ENCODE results near the gene TARBP1. TPM values are rescaled to one million over a fixed set of nuclear protein-coding genes. Genes with fewer than 3 reads are reported as not detected.
"Not testable (repeated sequence)": the region's sequence is repeated elsewhere in the genome, so short reads cannot be mapped to it uniquely, and the experiment has no call there.

Gene TARBP1
- total and polyA plus RNA-seq, 3 donors from 2014 or later = 29.5 to 39.8 (median 31.3) TPM

DNA sequence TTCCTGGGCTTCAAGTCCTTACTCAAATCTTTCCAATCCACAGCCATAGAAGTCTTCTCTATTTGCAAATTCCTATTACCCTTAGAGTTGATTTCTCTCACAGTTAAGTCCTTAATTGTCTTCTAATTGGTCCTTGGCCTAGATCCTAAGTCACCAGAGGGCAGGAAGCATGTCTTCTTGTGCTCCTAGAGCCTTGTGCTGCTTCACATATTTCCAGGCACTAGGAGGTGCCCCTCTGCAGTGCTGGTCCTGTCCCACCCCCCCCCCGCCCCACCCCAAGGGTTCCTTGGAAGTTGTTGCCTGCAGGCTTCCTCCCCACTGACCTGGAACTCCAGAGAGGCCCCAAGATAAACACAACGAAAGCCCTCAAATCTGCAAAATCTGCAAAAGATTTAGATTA is 28.1 kb upstream of the TARBP1 start:
- DNase-seq = no peak
- Histone ChIP-seq H3K27me3 (no peaks in the 10 kb centered on the region), H3K4me1 (no peaks in the 10 kb centered on the region), H3K36me3 (ENCODE audit: low read depth, missing control alignments) (no peaks in the 10 kb centered on the region), H3K9me3 (no peaks in the 10 kb centered on the region), H3K4me3 (no peak overlapping the region), H3K27ac (no peak overlapping the region)
- TF ChIP-seq POLR2A (IDR thresholded peaks at IDR 0.05) = no peak
- TF ChIP-seq, protein P1, sequence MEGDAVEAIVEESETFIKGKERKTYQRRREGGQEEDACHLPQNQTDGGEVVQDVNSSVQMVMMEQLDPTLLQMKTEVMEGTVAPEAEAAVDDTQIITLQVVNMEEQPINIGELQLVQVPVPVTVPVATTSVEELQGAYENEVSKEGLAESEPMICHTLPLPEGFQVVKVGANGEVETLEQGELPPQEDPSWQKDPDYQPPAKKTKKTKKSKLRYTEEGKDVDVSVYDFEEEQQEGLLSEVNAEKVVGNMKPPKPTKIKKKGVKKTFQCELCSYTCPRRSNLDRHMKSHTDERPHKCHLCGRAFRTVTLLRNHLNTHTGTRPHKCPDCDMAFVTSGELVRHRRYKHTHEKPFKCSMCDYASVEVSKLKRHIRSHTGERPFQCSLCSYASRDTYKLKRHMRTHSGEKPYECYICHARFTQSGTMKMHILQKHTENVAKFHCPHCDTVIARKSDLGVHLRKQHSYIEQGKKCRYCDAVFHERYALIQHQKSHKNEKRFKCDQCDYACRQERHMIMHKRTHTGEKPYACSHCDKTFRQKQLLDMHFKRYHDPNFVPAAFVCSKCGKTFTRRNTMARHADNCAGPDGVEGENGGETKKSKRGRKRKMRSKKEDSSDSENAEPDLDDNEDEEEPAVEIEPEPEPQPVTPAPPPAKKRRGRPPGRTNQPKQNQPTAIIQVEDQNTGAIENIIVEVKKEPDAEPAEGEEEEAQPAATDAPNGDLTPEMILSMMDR (IDR thresholded peaks at IDR 0.05) = no peak
- WGBS, 2 donors = 74 to 81% methylated on average over 2 of the region's 2 CpGs
- intact Hi-C loops (cut with DNase I; ENCODE audit: low total_unique reads) = no loop called here

DNA sequence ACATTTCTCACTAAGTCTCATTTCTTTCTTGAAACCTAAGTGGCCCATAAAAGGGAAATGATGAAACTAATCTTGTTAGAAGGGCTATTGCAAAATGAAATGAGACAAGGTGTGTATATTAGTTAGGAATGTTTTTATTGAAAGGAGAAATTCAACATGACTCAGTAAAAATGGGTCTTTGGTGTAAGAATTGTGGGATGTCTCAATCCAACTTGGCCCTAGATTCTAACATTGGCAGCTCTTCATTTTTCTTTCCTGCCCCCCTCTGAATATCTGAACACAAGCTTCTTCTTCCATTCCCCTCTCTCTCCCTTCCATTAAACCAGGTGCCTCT is 26.8 kb upstream of the TARBP1 start:
- Histone ChIP-seq H3K4me1 (no peaks in the 10 kb centered on the region), H3K4me3 (no peak overlapping the region), H3K9me3 (no peaks in the 10 kb centered on the region), H3K36me3 (ENCODE audit: low read depth, missing control alignments) (no peaks in the 10 kb centered on the region), H3K27ac (no peak overlapping the region), H3K27me3 (no peaks in the 10 kb centered on the region)
- intact Hi-C loops (cut with DNase I; ENCODE audit: low total_unique reads) = no loop called here
- DNase-seq = no peak
- no peak for TF ChIP-seq POLR2A (IDR thresholded peaks at IDR 0.05)
- TF ChIP-seq, protein P1 (IDR thresholded peaks at IDR 0.05) = no peak

DNA sequence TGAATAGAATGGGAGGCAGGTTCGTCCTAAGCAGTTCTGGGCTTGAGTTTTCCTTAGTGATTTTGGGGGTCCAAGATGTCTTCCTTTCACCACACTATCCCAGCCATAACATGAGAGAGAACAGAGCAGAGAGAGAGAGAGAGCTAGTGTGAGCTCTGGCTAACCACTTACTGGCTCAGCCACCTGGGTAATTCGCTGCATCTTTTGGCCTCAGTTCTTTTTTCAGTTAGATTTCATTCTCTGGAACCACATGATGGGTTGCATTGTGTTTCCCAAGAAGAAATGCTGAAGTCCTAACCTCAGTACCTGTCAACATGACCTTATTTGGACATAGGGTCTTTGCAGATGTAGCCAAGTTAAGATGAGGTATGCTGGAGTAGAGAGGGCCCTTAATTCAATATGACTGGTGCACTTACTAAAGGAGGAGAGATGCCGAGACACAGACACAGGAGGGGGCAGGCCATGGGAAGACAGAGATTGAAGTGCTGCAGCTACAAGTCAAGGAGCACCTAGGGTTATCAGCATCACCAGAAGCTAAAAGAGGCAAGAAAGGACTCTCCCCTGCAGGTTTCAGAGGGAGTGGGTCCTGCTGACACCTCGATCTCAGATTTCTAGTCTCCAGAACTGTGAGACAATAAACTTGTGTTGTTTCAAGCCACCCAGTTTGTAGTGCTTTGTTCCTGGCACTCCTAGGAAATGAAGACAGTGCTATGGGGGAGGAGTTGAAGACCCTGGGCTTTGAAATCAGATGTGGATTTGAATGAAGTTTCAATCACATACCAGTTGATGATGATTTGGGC is 26.2 kb upstream of the TARBP1 start:
- H3K27me3 ChIP-seq = no peaks in the 10 kb centered on the region
- intact Hi-C loops (cut with DNase I; ENCODE audit: low total_unique reads) = no loop called here
- 88 to 93% methylated on average over 4 of the region's 4 CpGs for WGBS, 2 donors
- H3K9me3 ChIP-seq = no peaks in the 10 kb centered on the region
- no peak overlapping the region for H3K27ac ChIP-seq
- no peak overlapping the region for H3K4me3 ChIP-seq
- TF ChIP-seq POLR2A (IDR thresholded peaks at IDR 0.05) = no peak
- no peak for DNase-seq
- peaks cover 2% of the 10 kb centered on the region for H3K4me1 ChIP-seq
- H3K36me3 ChIP-seq (ENCODE audit: low read depth, missing control alignments) = no peaks in the 10 kb centered on the region

DNA sequence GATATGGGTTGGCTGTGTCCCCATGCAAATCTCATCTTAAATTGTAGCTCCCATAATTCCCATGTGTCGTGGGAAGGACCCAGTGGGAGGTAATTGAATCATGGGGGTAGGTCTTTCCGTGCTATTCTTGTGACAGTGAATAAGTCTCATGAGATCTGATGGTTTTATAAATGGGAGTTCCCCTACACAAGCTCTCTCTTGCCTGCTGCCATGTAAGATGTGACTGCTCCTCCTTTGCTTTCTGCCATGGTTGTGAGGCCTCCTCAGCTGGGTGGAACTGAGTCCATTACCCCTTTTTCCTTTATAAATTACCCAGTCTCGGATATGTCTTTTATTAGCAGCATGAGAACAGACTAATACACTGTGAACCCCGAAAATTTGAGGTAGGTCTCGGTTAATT is 25.3 kb upstream of the TARBP1 start:
- 80 to 84% methylated on average over 5 of the region's 5 CpGs for WGBS, 2 donors
- peaks cover 12% of the 10 kb centered on the region for H3K4me1 ChIP-seq

DNA sequence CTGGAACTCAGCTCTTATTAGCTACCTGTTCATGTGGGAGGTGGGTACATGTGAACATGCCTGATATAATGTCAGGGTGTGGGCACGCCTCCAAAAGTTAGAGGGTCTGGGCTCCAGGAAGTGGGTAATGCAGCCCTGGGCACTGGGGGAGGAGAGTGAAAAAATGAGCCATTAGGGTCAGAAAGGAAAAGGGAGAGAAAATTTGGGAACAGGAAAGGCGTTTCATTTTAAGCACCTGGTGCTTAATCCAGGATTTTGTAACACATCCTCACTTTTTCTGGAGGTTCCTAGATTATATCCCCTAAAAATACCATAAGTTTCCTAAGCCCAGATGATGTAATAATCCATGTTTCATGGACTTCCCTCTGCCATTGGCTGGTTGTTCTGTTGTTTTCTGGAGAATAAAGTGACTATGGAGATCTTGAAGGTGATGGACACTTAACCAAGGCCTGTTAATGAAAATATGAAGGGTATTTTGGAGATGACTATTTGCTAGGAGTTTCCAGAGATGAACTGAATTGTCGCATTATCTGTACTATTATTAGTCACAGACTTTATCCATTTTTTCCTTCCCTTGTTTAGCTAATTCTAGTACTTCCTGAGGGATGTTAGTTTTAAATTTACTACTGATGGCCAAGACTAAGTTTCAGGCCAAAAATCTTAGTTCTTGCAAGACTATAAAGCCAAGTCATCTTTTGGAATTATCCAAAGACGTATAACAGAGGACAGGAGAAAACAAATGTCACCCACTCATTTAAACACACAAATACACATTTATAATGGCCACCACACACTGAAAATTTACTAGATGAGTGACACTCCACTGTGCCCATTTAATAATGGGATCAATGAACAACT is 24.4 kb upstream of the TARBP1 start:
- no peaks in the 10 kb centered on the region for H3K27me3 ChIP-seq
- H3K4me3 ChIP-seq = no peak overlapping the region
- H3K36me3 ChIP-seq (ENCODE audit: low read depth, missing control alignments) = no peaks in the 10 kb centered on the region
- DNase-seq = no peak
- no peak for TF ChIP-seq POLR2A (IDR thresholded peaks at IDR 0.05)
- TF ChIP-seq, protein P1 (IDR thresholded peaks at IDR 0.05) = no peak
- 77 to 79% methylated on average over 4 of the region's 4 CpGs for WGBS, 2 donors
- intact Hi-C loops (cut with DNase I; ENCODE audit: low total_unique reads) = no loop called here
- peaks cover 12% of the 10 kb centered on the region for H3K4me1 ChIP-seq
- no peak overlapping the region for H3K27ac ChIP-seq
- no peaks in the 10 kb centered on the region for H3K9me3 ChIP-seq

More for the DNA sequence above, 25.3 kb upstream of the TARBP1 start:
- DNase-seq; intact Hi-C loops (cut with DNase I; ENCODE audit: low total_unique reads); H3K27ac ChIP-seq; H3K27me3 ChIP-seq; H3K4me3 ChIP-seq; H3K36me3 ChIP-seq (ENCODE audit: low read depth, missing control alignments); H3K9me3 ChIP-seq: not testable (repeated sequence)

All from testis (tissue), 3 donors.